Measurements from ENCODE around the gene SLC34A1. TPM values are rescaled to one million over a fixed set of nuclear protein-coding genes. Genes with fewer than 3 reads are reported as not detected.

Gene SLC34A1
- total and polyA plus RNA-seq, 2 of the 13 experiments (the other 11 are each of a cell fraction or from before 2014, with no cell fraction given): 0.03 to 0.20 TPM

GRCh38 chr5:177403792-177404640 is 19.8 kb downstream of the SLC34A1 start (continued):
- 0 out of 2 replicates have a peak, but pooled peaks have one; percentile 39 for TF ChIP-seq ZHX1 (CRISPR knock-in tag; IDR thresholded peaks at IDR 0.05; ENCODE audit: low read depth)
- TF ChIP-seq ZNF740 (CRISPR knock-in tag; IDR thresholded peaks at IDR 0.05): 0 out of 2 replicates have a peak, but pooled peaks have one; percentile 35
- peak; percentile 16; the same call in 1 of the 2 replicates for TF ChIP-seq FOSL2 (CRISPR knock-in tag; IDR thresholded peaks at IDR 0.05)
- no peak for TF ChIP-seq ZBTB20 (CRISPR knock-in tag; IDR thresholded peaks at IDR 0.05; ENCODE audit: borderline replicate concordance, low read depth)
- TF ChIP-seq KLF16 (CRISPR knock-in tag; IDR thresholded peaks at IDR 0.05): 0 out of 4 replicates have a peak, but pooled peaks of 1 of the 2 experiments have one; percentile 12
- TF ChIP-seq MYNN (CRISPR knock-in tag; IDR thresholded peaks at IDR 0.05; ENCODE audit: low read depth): no peak
- TF ChIP-seq TP53 (CRISPR knock-in tag; conservative IDR thresholded peaks at IDR 0.05): no peak
- TF ChIP-seq BRD4 (CRISPR knock-in tag; IDR thresholded peaks at IDR 0.05): peak; percentile 52; the same call in 1 of the 2 replicates
- TF ChIP-seq HHEX (CRISPR knock-in tag; IDR thresholded peaks at IDR 0.05): no peak
- TF ChIP-seq RBM22 (optimal IDR thresholded peaks at IDR 0.05; ENCODE audit: low read length): no peak
- 0 out of 2 replicates have a peak, but pooled peaks have one; percentile 24 for TF ChIP-seq PHF20 (CRISPR knock-in tag; IDR thresholded peaks at IDR 0.05)
- TF ChIP-seq TERF1 (CRISPR knock-in tag; IDR thresholded peaks at IDR 0.05): no peak
- TF ChIP-seq HDAC1 (CRISPR knock-in tag; IDR thresholded peaks at IDR 0.05): peak; percentile 38
- TF ChIP-seq ZNF713 (CRISPR knock-in tag; IDR thresholded peaks at IDR 0.05): no peak
- peak; percentile 90 for TF ChIP-seq LCORL (IDR thresholded peaks at IDR 0.05)
- 0 out of 2 replicates have a peak, but pooled peaks have one; percentile 30 for TF ChIP-seq LCORL (CRISPR knock-in tag; IDR thresholded peaks at IDR 0.05)
- TF ChIP-seq HMGXB4 (CRISPR knock-in tag; IDR thresholded peaks at IDR 0.05; ENCODE audit: borderline replicate concordance in 1 of 2, low read depth in 1 of 2): peak; percentile 62 to 69; a peak in 1 of 4 replicates
- no peak for TF ChIP-seq ZNF12 (CRISPR knock-in tag; IDR thresholded peaks at IDR 0.05)
- no peak for TF ChIP-seq NFRKB (IDR thresholded peaks at IDR 0.05)
- TF ChIP-seq ZNF788 (CRISPR knock-in tag; IDR thresholded peaks at IDR 0.05; ENCODE audit: borderline replicate concordance): peak; percentile 33; the same call in 1 of the 2 replicates
